ENCODE data around the gene PROSER3. TPM values are rescaled to one million over a fixed set of nuclear protein-coding genes. Genes with fewer than 3 reads are reported as not detected.

Gene PROSER3
- total and polyA plus RNA-seq, 2 of the 4 experiments (the other 2 are of a cell fraction) = 5.4 to 21.8 TPM

GRCh38 chr19:35812220-35813042, 54.5 kb downstream of the PROSER3 start, which contains the start of gene PRODH2:
TSS of gene PRODH2 (minus strand) at chr19:35812845. CDS start at chr19:35812805, 40 bp downstream.
- H3K4me1 ChIP-seq (ENCODE audit: control insufficient read depth, insufficient read depth, low read length) = no peaks in the 10 kb centered on the region
- H4K91ac ChIP-seq (ENCODE audit: insufficient read depth, low read depth, low read length) = no peak within 1 kb of the TSS
- no peak within 1 kb of the TSS for H2AK5ac ChIP-seq (ENCODE audit: low read depth, low read length)
- no peak within 1 kb of the TSS for H2AFZ ChIP-seq (replicated peaks; ENCODE audit: low read length, poor library complexity)
- H4K5ac ChIP-seq (ENCODE audit: low read depth, low read length) = no peak within 1 kb of the TSS
- no peaks in the 10 kb centered on the region for H3K9me1 ChIP-seq (ENCODE audit: insufficient read depth, low read length)
- dilution Hi-C loops (cut with HindIII; ENCODE audit: low sequenced_read_pairs, unreplicated experiment) (no loop called here), in situ Hi-C loops (cut with MboI; ENCODE audit: low sequenced_read_pairs) (no loop called here), intact Hi-C loops (cut with micrococcal nuclease) (no loop called here)
- no peak within 1 kb of the TSS for H3K4me3 ChIP-seq (ENCODE audit: insufficient read depth, low read depth, low read length)
- H3K23ac ChIP-seq (ENCODE audit: low read depth, low read length) = no peak within 1 kb of the TSS
- no peak within 1 kb of the TSS for H3K18ac ChIP-seq (ENCODE audit: low read depth, low read length)
- H2BK5ac ChIP-seq (ENCODE audit: low read depth, low read length, poor library complexity, severe bottlenecking) = no peak within 1 kb of the TSS
- H2BK120ac ChIP-seq (ENCODE audit: low read depth, low read length) = no peak within 1 kb of the TSS
- no peak within 1 kb of the TSS for H2BK15ac ChIP-seq (ENCODE audit: low read depth, low read length)
- CTCF ChIA-PET = no interaction called here
- ATAC-seq (ENCODE audit: low read depth) (no peak), DNase-seq (no peak)
- 73% methylated on average over 8 of the region's 26 CpGs; no CpG with 5 or more reads in 1 of the 2 experiments for WGBS, 2 experiments (ENCODE audit: extremely low coverage in 2 of 2, insufficient read length in 1 of 2)
- H3K79me1 ChIP-seq (ENCODE audit: low read depth in 1 of 2, low read length in 2 of 2) = no peaks in the 10 kb centered on the region
- H3K36me3 ChIP-seq (ENCODE audit: control insufficient read depth, insufficient read depth, low read length) = no peaks in the 10 kb centered on the region
- H3K9ac ChIP-seq (ENCODE audit: low read depth, low read length) = no peak within 1 kb of the TSS
- H4K20me1 ChIP-seq (ENCODE audit: insufficient read depth, low read length) = no peaks in the 10 kb centered on the region
- no peak within 1 kb of the TSS for H3K4me2 ChIP-seq (ENCODE audit: low read depth, low read length)
- no peak within 1 kb of the TSS for H2BK20ac ChIP-seq (ENCODE audit: low read depth, low read length)
- TF ChIP-seq CEBPB (IDR thresholded peaks at IDR 0.05; ENCODE audit: low read depth, low read length) (no peak), RAD21 (IDR thresholded peaks at IDR 0.05; ENCODE audit: low read length) (no peak), MAFK (IDR thresholded peaks at IDR 0.05; ENCODE audit: low read depth, low read length) (no peak), NFE2L2 (IDR thresholded peaks at IDR 0.05; ENCODE audit: low read depth, low read length) (no peak), RFX5 (IDR thresholded peaks at IDR 0.05; ENCODE audit: low read depth, low read length) (no peak), CHD1 (IDR thresholded peaks at IDR 0.05; ENCODE audit: low read depth, low read length) (no peak), ELK1 (IDR thresholded peaks at IDR 0.05; ENCODE audit: borderline replicate concordance, low read depth, low read length) (no peak), MXI1 (IDR thresholded peaks at IDR 0.05; ENCODE audit: borderline replicate concordance, low read depth, low read length) (no peak), MAZ (IDR thresholded peaks at IDR 0.05; ENCODE audit: borderline replicate concordance, low read depth, low read length) (no peak), FOS (IDR thresholded peaks at IDR 0.05; ENCODE audit: low read depth, low read length) (no peak), SMC3 (IDR thresholded peaks at IDR 0.05; ENCODE audit: low read depth, low read length) (no peak), BHLHE40 (IDR thresholded peaks at IDR 0.05; ENCODE audit: low read depth, low read length) (no peak), CTCF (conservative IDR thresholded peaks at IDR 0.05; ENCODE audit: low read depth, low read length) (no peak), USF2 (IDR thresholded peaks at IDR 0.05; ENCODE audit: low read depth, low read length) (no peak)
- H3K56ac ChIP-seq (ENCODE audit: extremely low read depth, insufficient read depth, low read length) = no peak within 1 kb of the TSS
- no TSS peak for BruUV-seq (replicated peaks)
- POLR2A ChIA-PET (ENCODE audit: unreplicated experiment) = no interaction called here
- no peak within 1 kb of the TSS for H2AK9ac ChIP-seq (replicated peaks; ENCODE audit: low read depth, low read length, poor library complexity)
- H3K27ac ChIP-seq (ENCODE audit: insufficient read depth, low read length) = no peak within 1 kb of the TSS
- peaks cover 27% of the 10 kb centered on the region for H3K27me3 ChIP-seq (ENCODE audit: control insufficient read depth, insufficient read depth, low read length)
- no peak within 1 kb of the TSS for H3K4ac ChIP-seq (ENCODE audit: low read depth, low read length)
- no peaks in the 10 kb centered on the region for H3K9me3 ChIP-seq (ENCODE audit: control insufficient read depth, insufficient read depth, low read length)
- H3K14ac ChIP-seq (replicated peaks; ENCODE audit: low read depth, low read length) = no peak within 1 kb of the TSS
- no peak within 1 kb of the TSS for H4K8ac ChIP-seq (ENCODE audit: low read depth in 2 of 2, low read length in 2 of 2)

Data from IMR-90 (cell line).